SH-SY5Y (cell line): ENCODE data around the gene RNF111.

ENCODE experiments used
- GATA2 ChIP-seq: IDR thresholded peaks from 2 replicates; pipeline ENCODE4 v1.6.1; 2011; ENCODE audit warnings: mild to moderate bottlenecking, low read depth, low read length
- GATA3 ChIP-seq: IDR thresholded peaks from 2 replicates; pipeline ENCODE4 v1.6.1; 2011; ENCODE audit warnings: low read depth, mild to moderate bottlenecking, low read length, moderate library complexity

- TF ChIP-seq GATA3: no peak
- no peak for TF ChIP-seq GATA2
These were observed 65.5 kb downstream of the RNF111 start for GRCh38 chr15:59052915-59053407.
